ENCODE data around the gene CCDC57.

CCDC57 gene

GRCh38 chr17:82108038-82108437 lies 104.6 kb downstream of the CCDC57 start:
- Histone ChIP-seq H3K4me2 (ENCODE audit: low read depth, low read length) (no peak overlapping the region), H4K20me1 (ENCODE audit: insufficient read depth, low read length) (no peaks in the 10 kb centered on the region), H2AFZ (ENCODE audit: low read length) (no peak overlapping the region), H3K9me2 (replicated peaks; ENCODE audit: insufficient read depth, low read length) (no peaks in the 10 kb centered on the region), H3K4me1 (ENCODE audit: low read length) (peaks cover 12% of the 10 kb centered on the region), H3K9me3 (replicated peaks; ENCODE audit: insufficient read depth, low read length) (no peaks in the 10 kb centered on the region), H3K79me2 (ENCODE audit: low read length) (peaks cover 15% of the 10 kb centered on the region), H3K4me3 (ENCODE audit: low read length) (no peak overlapping the region), H3K9ac (ENCODE audit: low read length) (no peak overlapping the region), H3K27me3 (replicated peaks; ENCODE audit: insufficient read depth, low read length) (no peaks in the 10 kb centered on the region), H3K36me3 (replicated peaks; ENCODE audit: insufficient read depth, low read length) (no peaks in the 10 kb centered on the region), H3K27ac (ENCODE audit: low read length) (no peak overlapping the region), H3F3A (ENCODE audit: insufficient read depth, low read length) (peaks cover 6% of the 10 kb centered on the region; the same call in 1 of the 2 replicates)
- no peak for DNase-seq
- no peak for TF ChIP-seq CTCF (IDR thresholded peaks at IDR 0.05; ENCODE audit: low read length)
- no peak for TF ChIP-seq EZH2phosphoT487 (IDR thresholded peaks at IDR 0.05; ENCODE audit: low read length)
- no peak for TF ChIP-seq EZH2 (optimal IDR thresholded peaks at IDR 0.05; ENCODE audit: low read depth, low read length)

GRCh38 chr17:82107341-82107860 lies 105.2 kb downstream of the CCDC57 start:
- H3K9ac ChIP-seq (ENCODE audit: low read length): no peak overlapping the region
- no peaks in the 10 kb centered on the region for H3K9me3 ChIP-seq (replicated peaks; ENCODE audit: insufficient read depth, low read length)
- H3K27me3 ChIP-seq (replicated peaks; ENCODE audit: insufficient read depth, low read length): no peaks in the 10 kb centered on the region
- DNase-seq: no peak
- no peak overlapping the region for H3K27ac ChIP-seq (ENCODE audit: low read length)
- H3K79me2 ChIP-seq (ENCODE audit: low read length): peaks cover 15% of the 10 kb centered on the region
- H3F3A ChIP-seq (ENCODE audit: insufficient read depth, low read length): peaks cover 6% of the 10 kb centered on the region; the same call in 1 of the 2 replicates
- peaks cover 12% of the 10 kb centered on the region for H3K4me1 ChIP-seq (ENCODE audit: low read length)
- H3K4me3 ChIP-seq (ENCODE audit: low read length): no peak overlapping the region
- H4K20me1 ChIP-seq (ENCODE audit: insufficient read depth, low read length): no peaks in the 10 kb centered on the region
- no peak overlapping the region for H2AFZ ChIP-seq (ENCODE audit: low read length)
- TF ChIP-seq EZH2phosphoT487 (IDR thresholded peaks at IDR 0.05; ENCODE audit: low read length) (no peak), CTCF (IDR thresholded peaks at IDR 0.05; ENCODE audit: low read length) (peak; percentile 23)
- no peaks in the 10 kb centered on the region for H3K36me3 ChIP-seq (replicated peaks; ENCODE audit: insufficient read depth, low read length)
- no peak overlapping the region for H3K4me2 ChIP-seq (ENCODE audit: low read depth, low read length)
- no peaks in the 10 kb centered on the region for H3K9me2 ChIP-seq (replicated peaks; ENCODE audit: insufficient read depth, low read length)

GRCh38 chr17:82106688-82107305 lies 105.8 kb downstream of the CCDC57 start:
- Histone ChIP-seq H3K36me3 (replicated peaks; ENCODE audit: insufficient read depth, low read length) (no peaks in the 10 kb centered on the region), H3K27me3 (replicated peaks; ENCODE audit: insufficient read depth, low read length) (no peaks in the 10 kb centered on the region), H3K79me2 (ENCODE audit: low read length) (peaks cover 15% of the 10 kb centered on the region), H4K20me1 (ENCODE audit: insufficient read depth, low read length) (no peaks in the 10 kb centered on the region), H3K9me2 (replicated peaks; ENCODE audit: insufficient read depth, low read length) (no peaks in the 10 kb centered on the region), H3K9me3 (replicated peaks; ENCODE audit: insufficient read depth, low read length) (no peaks in the 10 kb centered on the region), H3F3A (ENCODE audit: insufficient read depth, low read length) (peaks cover 6% of the 10 kb centered on the region; the same call in 1 of the 2 replicates), H2AFZ (ENCODE audit: low read length) (peak overlapping the region; percentile 75), H3K4me2 (ENCODE audit: low read depth, low read length) (peak overlapping the region; percentile 71), H3K27ac (ENCODE audit: low read length) (peak overlapping the region; percentile 63; the same call in 1 of the 2 replicates), H3K4me3 (ENCODE audit: low read length) (peak overlapping the region; percentile 69), H3K9ac (ENCODE audit: low read length) (peak overlapping the region; percentile 76), H3K4me1 (ENCODE audit: low read length) (peaks cover 12% of the 10 kb centered on the region)
- no peak for DNase-seq
- TF ChIP-seq EZH2 (optimal IDR thresholded peaks at IDR 0.05; ENCODE audit: low read depth, low read length) (no peak), EZH2phosphoT487 (IDR thresholded peaks at IDR 0.05; ENCODE audit: low read length) (no peak), CTCF (IDR thresholded peaks at IDR 0.05; ENCODE audit: low read length) (no peak)

Measured in MM.1S (cell line).